Muscle layer of duodenum (tissue), 2 donors: ENCODE results near the gene LRRFIP1.
A peak's percentile ranks its signal among the peaks of the same experiment; 100 is the strongest.
"Not testable (repeated sequence)": the region's sequence is repeated elsewhere in the genome, so short reads cannot be mapped to it uniquely, and the experiment has no call there.

Experiments used
- H3K27ac ChIP-seq: one replicate; pipeline ENCODE4 v1.7.0; 2013; ENCODE audit warnings: mild to moderate bottlenecking, low read length
- H3K27me3 ChIP-seq: one replicate; pipeline ENCODE4 v1.7.0; 2013; ENCODE audit warnings: low read depth, mild to moderate bottlenecking, control low read depth, low read length
- H3K36me3 ChIP-seq, 2 donors: one replicate each; pipeline ENCODE4 v1.7.0; 2013; ENCODE audit warnings: low read length in 2 of 2, control low read depth in 1 of 2, mild to moderate bottlenecking in 1 of 2; ENCODE audit not compliant: insufficient read depth in 2 of 2, control insufficient read depth in 1 of 2
- H3K4me1 ChIP-seq, 2 donors: one replicate each; pipeline ENCODE4 v1.7.0; 2013; ENCODE audit warnings: low read length in 2 of 2, mild to moderate bottlenecking in 2 of 2, control low read depth in 1 of 2, moderate library complexity in 1 of 2; ENCODE audit not compliant: insufficient read depth in 2 of 2, control insufficient read depth in 1 of 2
- H3K4me3 ChIP-seq, 2 donors: one replicate each; pipeline ENCODE4 v1.7.0; 2013; ENCODE audit warnings: low read length in 2 of 2, low read depth in 1 of 2, mild to moderate bottlenecking in 1 of 2
- H3K9me3 ChIP-seq, 2 donors: one replicate each; pipeline ENCODE4 v1.7.0; 2013; ENCODE audit warnings: low read length in 2 of 2, control low read depth in 1 of 2, mild to moderate bottlenecking in 1 of 2; ENCODE audit not compliant: control insufficient read depth in 1 of 2
- donor health status: healthy.

The LRRFIP1 gene

DNA sequence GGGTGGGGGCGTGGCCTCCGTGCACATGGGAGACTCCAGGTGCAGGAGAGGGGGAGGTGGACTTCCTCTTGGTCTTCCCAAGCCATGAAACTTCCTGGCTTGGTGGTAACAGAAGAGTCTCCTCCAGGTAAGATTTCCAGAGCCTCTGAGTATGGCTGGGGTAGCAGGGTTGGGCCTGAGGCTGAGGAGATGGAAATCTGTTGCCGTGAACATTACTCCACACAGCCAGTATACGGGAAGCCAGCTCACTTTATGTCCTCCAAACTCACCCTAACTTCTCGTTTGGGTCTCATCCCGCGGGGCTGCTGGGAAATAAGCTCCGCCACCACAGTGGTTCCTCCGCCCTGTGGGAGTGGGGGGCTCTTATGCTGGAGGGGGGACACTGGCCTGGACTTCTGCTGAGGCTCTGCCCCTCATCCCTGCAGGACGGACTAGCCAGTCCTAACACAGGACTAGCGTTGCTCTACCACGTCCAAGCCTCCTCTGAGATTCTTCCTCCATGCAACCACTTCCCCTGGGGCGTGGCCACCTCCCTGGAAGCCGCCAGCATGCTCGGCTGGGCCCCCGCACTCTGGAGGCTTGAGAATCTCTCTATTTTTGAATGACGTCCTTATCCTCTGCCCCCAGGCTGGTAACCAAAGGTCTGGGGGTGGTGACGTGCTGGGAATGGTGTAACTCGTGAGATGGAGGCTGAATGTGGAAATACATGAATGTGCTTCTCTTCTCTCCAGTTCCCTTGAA is 36.1 kb upstream of the LRRFIP1 start:
- Histone ChIP-seq H3K27me3 (no peaks in the 10 kb centered on the region), H3K4me1 (peaks cover 6 to 12% of the 10 kb centered on the region in 2 donors), H3K4me3 (peak overlapping the region in 1 of 2 donors; percentile 42), H3K27ac (peak overlapping the region; percentile 24), H3K9me3 (no peaks in the 10 kb centered on the region), H3K36me3 (no peaks in the 10 kb centered on the region)

DNA sequence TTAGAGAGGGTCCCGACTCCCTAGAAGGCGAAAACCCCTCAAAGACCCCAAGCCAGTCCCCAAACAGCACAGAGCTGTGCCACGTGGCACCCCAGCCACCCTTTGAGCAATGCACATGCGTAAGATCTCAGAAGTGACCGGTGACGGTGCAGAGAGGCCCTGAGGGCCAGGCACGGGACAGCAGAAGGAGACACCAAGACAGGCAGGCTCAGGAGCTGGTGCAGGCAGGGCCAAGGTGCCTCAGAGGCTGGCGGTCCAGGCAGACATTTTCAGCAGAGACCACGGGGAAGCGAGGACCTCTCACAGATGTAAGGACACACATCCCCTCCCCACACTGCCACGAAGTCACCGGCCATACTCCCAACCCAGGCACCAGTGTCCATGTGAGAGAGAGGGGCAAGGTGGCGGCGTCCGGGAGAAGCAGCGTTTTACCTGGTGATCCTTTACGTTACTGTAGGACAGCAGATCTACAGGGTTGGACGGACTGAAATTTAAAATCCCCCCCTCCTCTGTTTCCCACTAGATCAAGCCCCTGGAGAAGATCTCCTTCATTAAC is 34.9 kb upstream of the LRRFIP1 start:
- Histone ChIP-seq H3K4me3 (no peak overlapping the region), H3K9me3 (no peaks in the 10 kb centered on the region), H3K27me3 (no peaks in the 10 kb centered on the region), H3K4me1 (peaks cover 6 to 12% of the 10 kb centered on the region in 2 donors), H3K27ac (no peak overlapping the region), H3K36me3 (no peaks in the 10 kb centered on the region)

DNA sequence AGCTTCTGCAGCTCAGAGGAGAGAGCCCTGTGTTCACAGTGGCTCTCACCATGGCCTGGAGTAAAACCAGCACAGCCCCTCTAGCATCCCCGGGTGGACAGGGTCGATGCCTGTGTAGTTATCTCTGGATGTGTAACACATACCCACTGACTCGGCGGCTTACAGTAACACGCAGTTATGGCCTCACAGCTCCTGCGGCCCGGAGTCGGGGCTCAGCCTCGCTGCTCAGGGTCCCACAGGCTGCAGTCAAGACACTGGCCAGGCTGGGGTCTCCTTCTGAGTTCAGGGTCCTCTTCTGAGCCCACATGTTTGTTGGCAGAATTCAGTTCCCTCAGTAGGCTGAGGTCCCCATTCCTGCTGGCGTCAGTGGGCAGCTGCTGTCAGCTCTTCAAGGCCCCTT is 34.4 kb upstream of the LRRFIP1 start:
- Histone ChIP-seq H3K4me3 (no peak overlapping the region), H3K36me3 (no peaks in the 10 kb centered on the region), H3K27ac (no peak overlapping the region), H3K9me3 (no peaks in the 10 kb centered on the region), H3K4me1 (peaks cover 6 to 12% of the 10 kb centered on the region in 2 donors), H3K27me3 (no peaks in the 10 kb centered on the region)

DNA sequence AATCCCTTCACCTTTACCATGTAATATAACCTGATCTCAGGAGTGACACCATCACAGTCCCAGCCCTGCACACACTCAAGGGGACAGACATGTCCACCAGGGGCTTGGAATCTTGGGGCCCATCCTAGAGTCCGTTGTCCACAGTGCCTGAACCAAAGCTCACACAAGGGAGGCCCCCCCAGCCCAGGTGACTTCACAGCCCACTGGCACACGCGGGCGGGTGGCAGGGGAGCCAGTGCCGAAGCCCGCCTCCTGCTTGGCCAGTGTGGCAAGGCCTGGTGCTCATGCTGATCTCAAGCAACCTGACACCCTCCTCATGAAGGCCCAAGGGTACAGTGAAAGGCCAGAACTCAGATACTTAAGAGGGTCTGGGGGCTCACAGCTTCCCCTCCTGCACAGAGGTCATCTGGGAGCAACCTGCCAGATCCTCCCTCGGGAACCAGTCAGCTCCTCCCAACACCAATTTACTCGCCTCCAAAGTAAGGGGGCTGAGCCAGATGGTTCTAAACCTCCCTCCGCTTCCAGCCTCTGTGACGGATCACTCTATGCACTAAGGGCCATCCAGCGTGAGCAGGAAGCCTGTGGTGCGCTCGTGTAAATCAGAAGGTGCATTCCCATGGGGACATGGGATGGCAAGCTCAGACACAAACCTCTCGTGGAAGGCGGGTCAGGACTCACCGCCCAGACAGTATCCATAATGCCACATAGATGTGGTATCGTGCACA is 33.6 kb upstream of the LRRFIP1 start:
- no peaks in the 10 kb centered on the region for H3K27me3 ChIP-seq
- H3K36me3 ChIP-seq, result no peaks in the 10 kb centered on the region
- no peak overlapping the region for H3K4me3 ChIP-seq
- peaks cover 6 to 12% of the 10 kb centered on the region in 2 donors for H3K4me1 ChIP-seq
- H3K9me3 ChIP-seq, result no peaks in the 10 kb centered on the region
- no peak overlapping the region for H3K27ac ChIP-seq

DNA sequence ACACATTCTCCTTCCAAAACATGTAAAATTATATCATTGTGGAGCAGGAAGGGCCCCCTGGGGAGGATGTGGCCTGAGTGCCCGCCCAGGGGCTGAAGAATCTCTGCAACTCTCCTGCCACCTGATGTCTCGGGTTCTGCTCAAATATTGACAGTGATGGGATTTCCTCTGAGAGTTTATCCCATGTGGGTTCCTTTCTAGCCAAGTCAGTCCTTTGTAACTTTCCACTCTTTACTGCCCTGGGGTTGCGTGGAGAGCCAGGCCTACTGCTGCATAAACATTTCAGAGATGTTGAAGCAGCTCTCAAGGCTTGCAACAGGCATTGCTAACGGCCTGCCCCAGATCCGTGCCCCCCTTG is 32.9 kb upstream of the LRRFIP1 start:
- Histone ChIP-seq H3K9me3 (no peaks in the 10 kb centered on the region), H3K4me3 (no peak overlapping the region), H3K27me3 (no peaks in the 10 kb centered on the region), H3K36me3 (no peaks in the 10 kb centered on the region), H3K27ac (peak overlapping the region; percentile 45), H3K4me1 (peaks cover 6 to 12% of the 10 kb centered on the region in 2 donors)

DNA sequence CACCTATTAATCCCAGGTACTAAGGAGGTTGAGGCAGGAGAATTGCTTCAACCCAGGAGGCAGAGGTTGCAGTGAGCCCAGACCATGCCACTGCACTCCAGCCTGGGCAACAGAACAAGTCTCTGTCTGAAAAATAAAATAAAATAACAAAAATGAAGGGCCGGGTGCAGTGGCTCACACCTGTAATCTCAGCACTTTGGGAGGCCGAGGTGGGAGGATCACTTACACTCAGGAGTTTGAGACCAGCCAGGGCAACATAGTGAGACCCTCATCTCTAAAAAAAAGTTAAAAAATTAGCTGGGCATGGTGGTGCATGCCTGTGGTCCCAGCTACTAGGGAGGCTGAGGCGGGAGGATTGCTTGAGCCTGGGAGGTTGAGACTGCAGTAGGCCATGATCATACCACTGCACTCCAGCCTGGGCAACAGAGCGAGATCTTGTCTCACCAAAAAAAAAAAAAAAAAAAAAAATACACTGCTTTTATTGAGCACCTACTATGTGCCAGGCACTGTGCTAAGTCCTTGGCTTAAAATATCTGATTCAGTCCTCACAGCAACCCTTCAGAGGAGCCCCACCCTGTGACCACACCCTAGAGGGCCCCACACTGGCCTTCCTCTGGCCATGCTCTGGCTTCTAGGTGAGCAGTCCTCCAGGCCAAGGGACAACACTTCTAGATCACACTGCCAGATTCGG is 31.4 kb upstream of the LRRFIP1 start:
- not testable (repeated sequence) for H3K27ac ChIP-seq, H3K27me3 ChIP-seq, H3K9me3 ChIP-seq, H3K36me3 ChIP-seq, H3K4me3 ChIP-seq
- H3K4me1 ChIP-seq, result peaks cover 0 to 12% of the 10 kb centered on the region in 2 donors

DNA sequence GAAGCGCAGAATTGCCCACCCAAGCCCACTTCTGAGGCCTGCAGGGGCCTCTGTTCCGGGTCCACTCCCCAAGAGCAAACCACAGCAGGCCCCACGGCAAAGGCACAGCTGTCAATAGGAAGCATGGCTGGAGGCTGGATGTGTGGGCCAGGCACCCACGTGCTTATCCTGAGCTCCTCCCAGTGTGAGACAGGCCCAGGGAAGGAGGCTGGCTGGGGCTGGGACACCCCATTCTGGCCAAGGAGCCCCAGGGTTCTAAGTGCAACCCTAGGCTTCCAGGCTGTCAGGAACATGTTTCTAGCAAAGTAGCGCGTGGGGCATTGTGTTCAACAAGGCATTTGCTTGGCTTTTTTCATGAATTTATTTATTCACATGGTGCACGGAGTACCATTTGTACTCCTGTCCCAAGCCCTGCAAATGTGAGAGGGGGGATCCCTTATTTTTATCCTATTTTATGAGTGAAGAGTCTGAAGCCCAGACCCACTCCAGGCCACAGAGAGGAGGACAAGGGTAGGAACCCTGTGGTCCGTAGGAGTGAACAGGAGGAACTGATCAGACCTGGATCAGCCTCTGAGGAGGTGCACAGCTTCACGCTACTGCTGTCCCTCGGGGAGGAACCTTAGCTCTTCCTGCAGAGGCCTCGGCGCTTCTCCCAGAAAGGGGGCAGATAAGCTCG is 30.7 kb upstream of the LRRFIP1 start:
- no peaks in the 10 kb centered on the region for H3K9me3 ChIP-seq
- no peak overlapping the region for H3K4me3 ChIP-seq
- H3K4me1 ChIP-seq, result peaks cover 0 to 12% of the 10 kb centered on the region in 2 donors
- H3K27ac ChIP-seq, result no peak overlapping the region
- H3K36me3 ChIP-seq, result no peaks in the 10 kb centered on the region
- no peaks in the 10 kb centered on the region for H3K27me3 ChIP-seq

DNA sequence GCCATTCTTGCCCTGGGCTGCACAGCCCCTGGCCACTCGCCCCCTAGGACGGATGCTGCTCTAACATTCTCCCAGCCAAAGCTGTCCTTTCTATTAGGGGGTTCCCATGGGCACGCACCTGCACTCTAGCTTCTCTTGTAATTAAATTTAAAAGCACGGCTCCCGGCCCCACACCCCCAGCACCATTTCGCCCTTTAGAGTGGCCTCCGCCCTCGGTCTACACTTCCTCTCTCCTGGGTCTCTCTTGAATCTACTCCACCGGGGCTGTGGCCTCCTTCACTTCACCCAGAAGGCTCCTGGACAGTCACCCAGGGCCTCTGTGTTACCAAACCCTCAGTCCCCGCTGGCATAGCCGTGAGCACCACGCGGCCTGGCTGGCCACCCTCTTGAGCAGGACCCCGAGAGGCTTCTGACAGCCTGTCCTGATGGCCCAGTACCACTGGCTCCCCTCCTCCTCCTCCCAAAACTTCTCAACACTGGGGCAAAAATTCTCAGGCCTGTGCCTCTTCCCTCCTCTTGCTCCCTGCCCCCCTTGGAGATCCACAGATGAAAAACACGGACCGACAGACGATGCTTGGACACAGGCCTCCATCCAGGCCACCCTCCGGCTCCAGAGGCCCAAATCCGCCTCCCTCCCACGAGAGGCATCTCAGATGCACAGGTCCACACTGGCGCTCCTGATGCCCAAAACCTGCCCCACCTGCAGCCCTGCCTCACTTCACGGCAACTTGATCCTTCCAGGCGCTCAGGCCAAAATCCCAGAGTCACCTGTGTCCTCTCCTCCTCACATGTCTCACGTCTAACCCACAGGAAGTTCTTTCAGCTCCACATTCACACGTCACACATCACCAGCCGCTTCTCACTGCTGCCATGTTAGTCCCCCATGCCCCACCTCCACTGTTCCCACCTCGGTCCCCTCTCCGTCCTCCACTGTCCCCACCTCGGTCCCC is 29.9 kb upstream of the LRRFIP1 start:
- no peak overlapping the region for H3K4me3 ChIP-seq
- H3K4me1 ChIP-seq, result peaks cover 0 to 12% of the 10 kb centered on the region in 2 donors
- no peaks in the 10 kb centered on the region for H3K9me3 ChIP-seq
- H3K27me3 ChIP-seq, result no peaks in the 10 kb centered on the region
- H3K27ac ChIP-seq, result no peak overlapping the region
- H3K36me3 ChIP-seq, result no peaks in the 10 kb centered on the region

DNA sequence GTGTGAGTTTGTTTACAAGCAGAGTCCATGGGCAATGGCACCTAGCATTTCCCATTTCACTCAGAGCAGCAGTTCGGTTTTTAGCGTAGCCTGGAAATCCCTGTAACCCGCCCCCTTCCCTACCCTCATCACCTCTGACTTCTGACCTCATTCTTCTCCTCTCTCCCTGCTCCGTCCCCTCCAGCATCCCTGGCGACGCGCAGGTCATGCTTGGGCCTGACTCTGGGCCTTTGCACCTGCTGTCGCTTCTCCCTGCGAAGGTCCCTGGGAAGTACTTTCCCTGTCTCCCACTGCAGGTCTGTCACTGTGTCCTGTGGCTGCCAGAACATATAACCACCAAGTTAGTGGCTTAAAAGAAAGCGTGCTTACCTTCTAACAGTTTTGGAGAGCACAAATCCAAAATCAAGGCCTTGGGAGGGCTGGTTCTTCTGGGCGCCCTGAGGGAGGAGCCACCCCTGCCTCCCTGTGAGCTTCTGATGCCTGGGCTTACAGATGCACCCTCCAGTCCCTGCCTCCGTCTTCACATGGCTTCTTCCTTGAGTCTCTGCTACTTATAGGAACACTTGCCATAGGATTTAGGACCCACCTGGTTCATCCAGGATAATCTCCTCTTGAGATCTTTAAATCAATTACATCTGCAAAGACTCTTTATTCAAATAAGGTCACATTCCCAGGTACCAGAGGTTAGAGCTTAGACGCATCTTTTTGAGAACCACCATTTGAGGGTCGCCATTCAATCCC is 28.7 kb upstream of the LRRFIP1 start:
- Histone ChIP-seq H3K4me3 (no peak overlapping the region), H3K9me3 (no peaks in the 10 kb centered on the region), H3K36me3 (no peaks in the 10 kb centered on the region), H3K4me1 (peaks cover 0 to 12% of the 10 kb centered on the region in 2 donors), H3K27ac (no peak overlapping the region), H3K27me3 (no peaks in the 10 kb centered on the region)
